ENCODE results near the gene TMEM35B.

GRCh38 chr1:34983700-34984355, 1.3 kb downstream of the TMEM35B start:
- TF ChIP-seq, protein P1, sequence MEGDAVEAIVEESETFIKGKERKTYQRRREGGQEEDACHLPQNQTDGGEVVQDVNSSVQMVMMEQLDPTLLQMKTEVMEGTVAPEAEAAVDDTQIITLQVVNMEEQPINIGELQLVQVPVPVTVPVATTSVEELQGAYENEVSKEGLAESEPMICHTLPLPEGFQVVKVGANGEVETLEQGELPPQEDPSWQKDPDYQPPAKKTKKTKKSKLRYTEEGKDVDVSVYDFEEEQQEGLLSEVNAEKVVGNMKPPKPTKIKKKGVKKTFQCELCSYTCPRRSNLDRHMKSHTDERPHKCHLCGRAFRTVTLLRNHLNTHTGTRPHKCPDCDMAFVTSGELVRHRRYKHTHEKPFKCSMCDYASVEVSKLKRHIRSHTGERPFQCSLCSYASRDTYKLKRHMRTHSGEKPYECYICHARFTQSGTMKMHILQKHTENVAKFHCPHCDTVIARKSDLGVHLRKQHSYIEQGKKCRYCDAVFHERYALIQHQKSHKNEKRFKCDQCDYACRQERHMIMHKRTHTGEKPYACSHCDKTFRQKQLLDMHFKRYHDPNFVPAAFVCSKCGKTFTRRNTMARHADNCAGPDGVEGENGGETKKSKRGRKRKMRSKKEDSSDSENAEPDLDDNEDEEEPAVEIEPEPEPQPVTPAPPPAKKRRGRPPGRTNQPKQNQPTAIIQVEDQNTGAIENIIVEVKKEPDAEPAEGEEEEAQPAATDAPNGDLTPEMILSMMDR (IDR thresholded peaks at IDR 0.05; ENCODE audit: insufficient read depth, low read length) = no peak
- TF ChIP-seq, protein P2, sequence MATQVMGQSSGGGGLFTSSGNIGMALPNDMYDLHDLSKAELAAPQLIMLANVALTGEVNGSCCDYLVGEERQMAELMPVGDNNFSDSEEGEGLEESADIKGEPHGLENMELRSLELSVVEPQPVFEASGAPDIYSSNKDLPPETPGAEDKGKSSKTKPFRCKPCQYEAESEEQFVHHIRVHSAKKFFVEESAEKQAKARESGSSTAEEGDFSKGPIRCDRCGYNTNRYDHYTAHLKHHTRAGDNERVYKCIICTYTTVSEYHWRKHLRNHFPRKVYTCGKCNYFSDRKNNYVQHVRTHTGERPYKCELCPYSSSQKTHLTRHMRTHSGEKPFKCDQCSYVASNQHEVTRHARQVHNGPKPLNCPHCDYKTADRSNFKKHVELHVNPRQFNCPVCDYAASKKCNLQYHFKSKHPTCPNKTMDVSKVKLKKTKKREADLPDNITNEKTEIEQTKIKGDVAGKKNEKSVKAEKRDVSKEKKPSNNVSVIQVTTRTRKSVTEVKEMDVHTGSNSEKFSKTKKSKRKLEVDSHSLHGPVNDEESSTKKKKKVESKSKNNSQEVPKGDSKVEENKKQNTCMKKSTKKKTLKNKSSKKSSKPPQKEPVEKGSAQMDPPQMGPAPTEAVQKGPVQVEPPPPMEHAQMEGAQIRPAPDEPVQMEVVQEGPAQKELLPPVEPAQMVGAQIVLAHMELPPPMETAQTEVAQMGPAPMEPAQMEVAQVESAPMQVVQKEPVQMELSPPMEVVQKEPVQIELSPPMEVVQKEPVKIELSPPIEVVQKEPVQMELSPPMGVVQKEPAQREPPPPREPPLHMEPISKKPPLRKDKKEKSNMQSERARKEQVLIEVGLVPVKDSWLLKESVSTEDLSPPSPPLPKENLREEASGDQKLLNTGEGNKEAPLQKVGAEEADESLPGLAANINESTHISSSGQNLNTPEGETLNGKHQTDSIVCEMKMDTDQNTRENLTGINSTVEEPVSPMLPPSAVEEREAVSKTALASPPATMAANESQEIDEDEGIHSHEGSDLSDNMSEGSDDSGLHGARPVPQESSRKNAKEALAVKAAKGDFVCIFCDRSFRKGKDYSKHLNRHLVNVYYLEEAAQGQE (IDR thresholded peaks at IDR 0.05; ENCODE audit: insufficient replicate concordance, low read depth) = no peak
- TF ChIP-seq GABPA (IDR thresholded peaks at IDR 0.05; ENCODE audit: low read depth) (no peak), SPI1 (IDR thresholded peaks at IDR 0.05; ENCODE audit: borderline replicate concordance, low read depth) (no peak), POLR2AphosphoS5 (IDR thresholded peaks at IDR 0.05; ENCODE audit: low read depth) (no peak)

Measured in HL-60 (cell line).